SU-DHL-6 (cell line): ENCODE measurements around the gene NAGPA.

Experiments used
- H2AFZ ChIP-seq: fragments of 200-600 bp; sonication (generic); 2 replicates; pipeline ENCODE4 v1.6.1; 2014; ENCODE audit warnings: low read depth, mild to moderate bottlenecking, moderate library complexity, mixed read lengths, antibody characterized with exemption, low read length; ENCODE audit not compliant: severe bottlenecking
- H3F3A ChIP-seq: fragments of 200-600 bp; shearing (Covaris generic); 2 replicates; pipeline ENCODE4 v1.6.0; 2016; ENCODE audit warnings: antibody characterized with exemption, mild to moderate bottlenecking; ENCODE audit not compliant: insufficient read depth
- H3K27ac ChIP-seq: fragments of 200-600 bp; sonication (generic); 2 replicates; pipeline ENCODE4 v1.5.1; 2016; ENCODE audit warnings: low read depth, mild to moderate bottlenecking, low read length, moderate library complexity, mixed read lengths
- H3K27me3 ChIP-seq: fragments of 200-600 bp; sonication (generic), shearing (Covaris generic); 2 replicates; pipeline ENCODE4 v1.6.0; 2014; ENCODE audit warnings: mild to moderate bottlenecking, low read length
- H3K36me3 ChIP-seq: fragments of 200-600 bp; sonication (generic); 2 replicates; pipeline ENCODE4 v1.6.1; 2014; ENCODE audit warnings: mild to moderate bottlenecking, low read length, mixed read lengths
- H3K4me2 ChIP-seq: fragments of 300-600, 200-600 bp; shearing (Covaris generic), sonication (generic); 2 replicates; pipeline ENCODE4 v1.6.0; 2014; ENCODE audit warnings: low read length, low read depth, mild to moderate bottlenecking; ENCODE audit not compliant: poor library complexity, severe bottlenecking
- H3K4me3 ChIP-seq: fragments of 200-600 bp; sonication (generic); 2 replicates; pipeline ENCODE4 v1.5.1; 2014; ENCODE audit warnings: antibody characterized with exemption, low read length, mild to moderate bottlenecking, mixed read lengths; ENCODE audit not compliant: insufficient read depth, poor library complexity, severe bottlenecking
- H3K79me2 ChIP-seq: fragments of 200-600 bp; sonication (generic); 2 replicates; pipeline ENCODE4 v1.6.1; 2014; ENCODE audit warnings: mild to moderate bottlenecking, low read length, moderate library complexity; ENCODE audit not compliant: insufficient read depth
- H3K9ac ChIP-seq: fragments of 200-600 bp; sonication (generic); 2 replicates; pipeline ENCODE4 v1.7.0; 2014; ENCODE audit warnings: mild to moderate bottlenecking, low read length
- H3K9me2 ChIP-seq: fragments of 200-600 bp; sonication (generic); replicated peaks from 2 replicates; pipeline ENCODE4 v1.6.1; 2014; ENCODE audit warnings: low read length; ENCODE audit not compliant: insufficient read depth
- H3K9me3 ChIP-seq: fragments of 200-600 bp; sonication (generic); 2 replicates; pipeline ENCODE4 v1.6.1; 2014; ENCODE audit warnings: low read length, mixed read lengths; ENCODE audit not compliant: insufficient read depth
- H4K20me1 ChIP-seq: fragments of 200-600 bp; sonication (generic); 2 replicates; pipeline ENCODE4 v1.6.1; 2014; ENCODE audit warnings: low read depth, mild to moderate bottlenecking, antibody characterized with exemption, low read length, moderate library complexity, mixed read lengths
- CTCF ChIP-seq: fragments of 200-600 bp; sonication (generic); IDR thresholded peaks from one replicate; pipeline ENCODE4 v1.5.1; 2017; ENCODE audit warnings: antibody characterized with exemption, mild to moderate bottlenecking, low read length, moderate library complexity; ENCODE audit not compliant: insufficient read depth, poor library complexity, severe bottlenecking
- EZH2phosphoT487 ChIP-seq: fragments of 200-600 bp; sonication (generic), shearing (Covaris generic); conservative IDR thresholded peaks from 2 replicates; pipeline ENCODE4 v1.6.1; 2018; ENCODE audit warnings: mild to moderate bottlenecking, antibody characterized with exemption, low read length, moderate library complexity, mixed read lengths

The NAGPA gene

GRCh38 chr16:4984174-4984990, 49.4 kb downstream of the NAGPA start:
- Histone ChIP-seq H3K4me3 (no peak overlapping the region), H3K9me3 (peaks cover 4% of the 10 kb centered on the region; the same call in 1 of the 2 replicates), H3F3A (no peaks in the 10 kb centered on the region), H3K4me2 (no peak overlapping the region), H3K27me3 (0 out of 2 replicates have a peak, but pooled peaks cover 2% of the 10 kb centered on the region), H3K79me2 (no peaks in the 10 kb centered on the region), H2AFZ (no peak overlapping the region), H3K9me2 (no peaks in the 10 kb centered on the region), H3K36me3 (no peaks in the 10 kb centered on the region), H4K20me1 (no peaks in the 10 kb centered on the region), H3K27ac (no peak overlapping the region), H3K9ac (no peak overlapping the region)
- TF ChIP-seq CTCF (no peak), EZH2phosphoT487 (no peak)

- Histone ChIP-seq H3K79me2 (no peaks in the 10 kb centered on the region), H3K27ac (no peak overlapping the region), H3K36me3 (no peaks in the 10 kb centered on the region), H3K9me2 (no peaks in the 10 kb centered on the region), H4K20me1 (no peaks in the 10 kb centered on the region), H2AFZ (no peak overlapping the region), H3K4me2 (no peak overlapping the region), H3K4me3 (no peak overlapping the region), H3K9ac (no peak overlapping the region), H3F3A (no peaks in the 10 kb centered on the region), H3K27me3 (0 out of 2 replicates have a peak, but pooled peaks cover 2% of the 10 kb centered on the region), H3K9me3 (peaks cover 4% of the 10 kb centered on the region; the same call in 1 of the 2 replicates)
- TF ChIP-seq CTCF: no peak
- no peak for TF ChIP-seq EZH2phosphoT487
Measured at GRCh38 chr16:4982056-4982867, 51.5 kb downstream of the NAGPA start.

GRCh38 chr16:4981473-4981872, 52.3 kb downstream of the NAGPA start:
- 0 out of 2 replicates have a peak, but pooled peaks cover 2% of the 10 kb centered on the region for H3K27me3 ChIP-seq
- no peaks in the 10 kb centered on the region for H3F3A ChIP-seq
- H4K20me1 ChIP-seq: no peaks in the 10 kb centered on the region
- H3K9me3 ChIP-seq: peaks cover 4% of the 10 kb centered on the region; the same call in 1 of the 2 replicates
- H3K27ac ChIP-seq: no peak overlapping the region
- H3K4me3 ChIP-seq: no peak overlapping the region
- no peak overlapping the region for H3K4me2 ChIP-seq
- no peaks in the 10 kb centered on the region for H3K36me3 ChIP-seq
- H3K79me2 ChIP-seq: no peaks in the 10 kb centered on the region
- H3K9ac ChIP-seq: no peak overlapping the region
- H3K9me2 ChIP-seq: no peaks in the 10 kb centered on the region
- H2AFZ ChIP-seq: no peak overlapping the region
- TF ChIP-seq EZH2phosphoT487 (no peak), CTCF (no peak)
